NCI-H446 (cell line): ENCODE results near the gene CSGALNACT2.

Experiments used
- DNase-seq, 2 experiments: peaks; one replicate each; lab custom pipeline; 2025; lab: John Stamatoyannopoulos, UW

CSGALNACT2 gene

GRCh38 chr10:43230101-43230908 lies 92.1 kb downstream of the CSGALNACT2 start:
- DNase-seq: no peak

GRCh38 chr10:43230909-43231522 lies 92.8 kb downstream of the CSGALNACT2 start:
- no peak for DNase-seq

GRCh38 chr10:43231523-43232078 lies 93.4 kb downstream of the CSGALNACT2 start:
- no peak for DNase-seq

- DNase-seq: no peak
These were observed 95.6 kb downstream of the CSGALNACT2 start for GRCh38 chr10:43233601-43234430.

- no peak for DNase-seq
These were observed 96.3 kb downstream of the CSGALNACT2 start for GRCh38 chr10:43234471-43235041.
